ENCODE measurements around the gene CARD9. TPM values are rescaled to one million over a fixed set of nuclear protein-coding genes. Genes with fewer than 3 reads are reported as not detected.

CARD9 gene
- total and polyA plus RNA-seq, 11 donors = 0.30 to 7.1 (median 0.77) TPM

GRCh38 chr9:136395020-136395340, 21.5 kb upstream of the CARD9 start:
- DNase-seq (no peak), ATAC-seq (no peak)
- intact Hi-C loops (cut with DNase I) = loop anchor here in 1 of 10 donors (5.0 kb wide), 1 partner anchor 83 kb away; no protein-coding TSS in a partner anchor
- H3K4me3 ChIP-seq = no peak overlapping the region
- WGBS, 4 donors = 90 to 97% (median 93%) methylated on average over 9 to 13 of the region's 13 CpGs
- no peaks in the 10 kb centered on the region for H3K27me3 ChIP-seq
- H3K27ac ChIP-seq = no peak overlapping the region
- no peak for TF ChIP-seq POLR2A (IDR thresholded peaks at IDR 0.05)
- H3K36me3 ChIP-seq = peaks cover 0 to 81% (median 67%) of the 10 kb centered on the region in 9 donors
- no peaks in the 10 kb centered on the region for H3K9me3 ChIP-seq
- H3K4me1 ChIP-seq = peaks cover 0 to 18% (median 11%) of the 10 kb centered on the region in 12 donors

- intact Hi-C loops (cut with DNase I) = loop anchor here in 1 of 10 donors (5.0 kb wide), 1 partner anchor 82 kb away; no protein-coding TSS in a partner anchor
- no peak overlapping the region for H3K4me3 ChIP-seq
- WGBS, 4 donors = 91 to 96% (median 94%) methylated on average over 11 to 21 of the region's 21 CpGs
- H3K27ac ChIP-seq = no peak overlapping the region
- no peaks in the 10 kb centered on the region for H3K9me3 ChIP-seq
- H3K27me3 ChIP-seq = no peaks in the 10 kb centered on the region
- DNase-seq (no peak), ATAC-seq (peak in 1 of 4 donors; percentile 12)
- peaks cover 0 to 87% (median 72%) of the 10 kb centered on the region in 9 donors for H3K36me3 ChIP-seq
- TF ChIP-seq POLR2A (IDR thresholded peaks at IDR 0.05) = no peak
- TF ChIP-seq CTCF (IDR thresholded peaks at IDR 0.05) = no peak
- H3K4me1 ChIP-seq = peaks cover 0 to 14% (median 11%) of the 10 kb centered on the region in 12 donors
Observed at GRCh38 chr9:136394312-136395019, 21.0 kb upstream of the CARD9 start.

- H3K36me3 ChIP-seq = peaks cover 0 to 92% (median 81%) of the 10 kb centered on the region in 9 donors
- no peak overlapping the region for H3K27ac ChIP-seq
- H3K4me3 ChIP-seq = no peak overlapping the region
- no peak for DNase-seq
- ATAC-seq = no peak
- 90 to 93% (median 91%) methylated on average over 17 of the region's 17 CpGs for WGBS, 4 donors
- intact Hi-C loops (cut with DNase I) = no loop called here
- TF ChIP-seq POLR2A (IDR thresholded peaks at IDR 0.05) (no peak), CTCF (IDR thresholded peaks at IDR 0.05) (no peak)
- no peaks in the 10 kb centered on the region for H3K27me3 ChIP-seq
- H3K9me3 ChIP-seq = no peaks in the 10 kb centered on the region
- peaks cover 0 to 4% (median 2%) of the 10 kb centered on the region in 12 donors for H3K4me1 ChIP-seq
Observed at GRCh38 chr9:136393531-136393930, 20.1 kb upstream of the CARD9 start.

- peaks cover 0 to 94% (median 89%) of the 10 kb centered on the region in 9 donors for H3K36me3 ChIP-seq
- ATAC-seq = no peak
Observed at GRCh38 chr9:136392538-136393449, 19.3 kb upstream of the CARD9 start.

More at GRCh38 chr9:136392538-136393449, 19.3 kb upstream of the CARD9 start:
- WGBS, 4 donors = 79 to 82% (median 82%) methylated on average over 15 to 21 of the region's 21 CpGs
- no peak overlapping the region for H3K27ac ChIP-seq
- intact Hi-C loops (cut with DNase I) = no loop called here
- H3K4me1 ChIP-seq = no peaks in the 10 kb centered on the region
- TF ChIP-seq POLR2A (IDR thresholded peaks at IDR 0.05) (no peak), CTCF (IDR thresholded peaks at IDR 0.05) (no peak)
- H3K4me3 ChIP-seq = no peak overlapping the region
- H3K27me3 ChIP-seq = no peaks in the 10 kb centered on the region
- no peak for DNase-seq
- no peaks in the 10 kb centered on the region for H3K9me3 ChIP-seq

Data from heart left ventricle (tissue), 16 donors.